Fibroblast of lung (primary cell): Measurements from ENCODE around the gene ASXL2. TPM values are rescaled to one million over a fixed set of nuclear protein-coding genes. Genes with fewer than 3 reads are reported as not detected.
"Not testable (repeated sequence)": the region's sequence is repeated elsewhere in the genome, so short reads cannot be mapped to it uniquely, and the experiment has no call there.

Experiments used
- DNase-seq, 2 donors: peaks; one replicate each; pipeline versions ENCODE4 v3.0.0 to v3.0.0-alpha.2; 2010; ENCODE audit warnings: low read depth in 2 of 2
- H2AFZ ChIP-seq: 2 replicates; pipeline ENCODE4 v1.5.1; 2012; ENCODE audit warnings: low read length, control low read depth, inconsistent platforms
- H3K27ac ChIP-seq: 2 replicates; pipeline ENCODE4 v1.5.1; 2011; ENCODE audit warnings: low read length, control low read depth; ENCODE audit not compliant: insufficient read depth
- H3K27me3 ChIP-seq: 2 replicates; pipeline ENCODE4 v1.5.1; 2011; ENCODE audit warnings: mild to moderate bottlenecking, low read length; ENCODE audit not compliant: control insufficient read depth, insufficient read depth
- H3K36me3 ChIP-seq: 2 replicates; pipeline ENCODE4 v1.5.1; 2011; ENCODE audit warnings: low read length; ENCODE audit not compliant: control insufficient read depth, insufficient read depth
- H3K4me1 ChIP-seq: 2 replicates; pipeline ENCODE4 v1.5.1; 2011; ENCODE audit warnings: low read length; ENCODE audit not compliant: control insufficient read depth, insufficient read depth; ENCODE audit errors: extremely low read depth
- H3K4me2 ChIP-seq: 2 replicates; pipeline ENCODE4 v1.5.1; 2011; ENCODE audit warnings: low read length, control low read depth; ENCODE audit not compliant: insufficient read depth; ENCODE audit errors: extremely low read depth
- H3K4me3 ChIP-seq, 4 experiments: fragments of 200-600 bp in 1 of 4; sonication (generic) in 1 of 4; replicated peaks in 1 of 4; 2 replicates each; pipeline ENCODE4 v1.5.1; 2011 to 2016; ENCODE audit warnings: low read length in 4 of 4, low read depth in 3 of 4, mild to moderate bottlenecking in 3 of 4, control low read depth in 2 of 4, inconsistent platforms in 1 of 4, mixed read lengths in 1 of 4; ENCODE audit not compliant: insufficient read depth in 1 of 4; ENCODE audit errors: control extremely low read depth in 1 of 4
- H3K79me2 ChIP-seq: 2 replicates; pipeline ENCODE4 v1.5.1; 2012; ENCODE audit warnings: mild to moderate bottlenecking, low read length, inconsistent platforms; ENCODE audit not compliant: control insufficient read depth, insufficient read depth
- H3K9ac ChIP-seq: 2 replicates; pipeline ENCODE4 v1.5.1; 2011; ENCODE audit warnings: mild to moderate bottlenecking, low read length, control low read depth; ENCODE audit not compliant: insufficient read depth
- H3K9me3 ChIP-seq: 2 replicates; pipeline ENCODE4 v1.5.1; 2012; ENCODE audit warnings: low read depth, low read length; ENCODE audit not compliant: control insufficient read depth, insufficient read depth
- H4K20me1 ChIP-seq: 2 replicates; pipeline ENCODE4 v1.5.1; 2011; ENCODE audit warnings: low read length; ENCODE audit not compliant: control insufficient read depth, insufficient read depth; ENCODE audit errors: extremely low read depth
- EZH2 ChIP-seq: IDR thresholded peaks from 2 replicates; pipeline ENCODE4 v1.5.1; 2012; ENCODE audit warnings: low read length, control low read depth, mild to moderate bottlenecking; ENCODE audit errors: missing control alignments
- polyA plus RNA-seq, 2 donors: library from polyadenylated mRNA; depleted of rRNA in 1 of 2; stranded (reverse) in 1 of 2; unstranded in 1 of 2; fragments of >200 nt; gene quantifications; 2 replicates each; pipeline ENCODE4 v1.2.1, GENCODE V29; 2011 to 2012; ENCODE audit warnings: missing spikeins in 1 of 2
- total RNA-seq: library from RNA; depleted of rRNA; stranded (reverse); fragments of >200 nt; gene quantifications from 2 replicates; pipeline ENCODE4 v1.2.1, GENCODE V29; 2014
- TF ChIP-seq, protein P1 (sequence below), 2 donors: IDR thresholded peaks in 1 of 2; conservative IDR thresholded peaks in 1 of 2; 1 replicate in 1 of 2; 2 replicates in 1 of 2; pipeline ENCODE4 v1.5.1; 2011 to 2012; ENCODE audit warnings: low read length in 2 of 2, control low read depth in 1 of 2, inconsistent platforms in 1 of 2, low read depth in 1 of 2, mild to moderate bottlenecking in 1 of 2

ASXL2 gene
- total and polyA plus RNA-seq, 2 donors (not counting 1 experiment from before 2014, with no cell fraction given): 5.9 to 16.6 TPM

DNA sequence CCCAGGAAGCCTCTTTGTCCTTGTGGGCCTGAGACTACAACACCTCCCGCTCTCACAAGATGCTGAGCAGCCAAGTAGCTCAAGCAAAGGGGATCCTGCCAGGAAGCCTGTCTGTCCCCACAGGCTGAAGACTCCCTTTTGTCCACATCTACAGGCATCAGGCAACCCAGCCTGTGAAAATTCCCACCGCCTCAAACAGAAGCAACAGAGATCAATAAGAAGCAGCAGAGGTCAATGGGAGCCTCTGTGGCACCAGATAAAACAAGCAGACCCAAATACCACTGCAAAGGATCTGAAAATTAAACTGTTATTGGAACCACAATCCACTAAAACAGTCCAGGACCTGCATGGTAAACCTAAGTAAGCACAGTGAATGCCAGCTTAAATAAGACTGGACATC is 48.5 kb downstream of the ASXL2 start:
- H3K36me3 ChIP-seq: no peaks in the 10 kb centered on the region
- DNase-seq: no peak
- H3K4me3 ChIP-seq: no peak overlapping the region
- H3K9ac ChIP-seq: no peak overlapping the region
- H3K27me3 ChIP-seq: no peaks in the 10 kb centered on the region
- no peak for TF ChIP-seq EZH2
- TF ChIP-seq, protein P1, sequence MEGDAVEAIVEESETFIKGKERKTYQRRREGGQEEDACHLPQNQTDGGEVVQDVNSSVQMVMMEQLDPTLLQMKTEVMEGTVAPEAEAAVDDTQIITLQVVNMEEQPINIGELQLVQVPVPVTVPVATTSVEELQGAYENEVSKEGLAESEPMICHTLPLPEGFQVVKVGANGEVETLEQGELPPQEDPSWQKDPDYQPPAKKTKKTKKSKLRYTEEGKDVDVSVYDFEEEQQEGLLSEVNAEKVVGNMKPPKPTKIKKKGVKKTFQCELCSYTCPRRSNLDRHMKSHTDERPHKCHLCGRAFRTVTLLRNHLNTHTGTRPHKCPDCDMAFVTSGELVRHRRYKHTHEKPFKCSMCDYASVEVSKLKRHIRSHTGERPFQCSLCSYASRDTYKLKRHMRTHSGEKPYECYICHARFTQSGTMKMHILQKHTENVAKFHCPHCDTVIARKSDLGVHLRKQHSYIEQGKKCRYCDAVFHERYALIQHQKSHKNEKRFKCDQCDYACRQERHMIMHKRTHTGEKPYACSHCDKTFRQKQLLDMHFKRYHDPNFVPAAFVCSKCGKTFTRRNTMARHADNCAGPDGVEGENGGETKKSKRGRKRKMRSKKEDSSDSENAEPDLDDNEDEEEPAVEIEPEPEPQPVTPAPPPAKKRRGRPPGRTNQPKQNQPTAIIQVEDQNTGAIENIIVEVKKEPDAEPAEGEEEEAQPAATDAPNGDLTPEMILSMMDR (conservative IDR thresholded peaks at IDR 0.05 in 1 of 2, IDR thresholded peaks at IDR 0.05 in 1 of 2; ENCODE audit: low read depth in 1 of 2, low read length in 2 of 2): no peak
- H4K20me1 ChIP-seq: peaks cover 2% of the 10 kb centered on the region
- no peaks in the 10 kb centered on the region for H3K4me1 ChIP-seq
- no peak overlapping the region for H3K4me2 ChIP-seq
- H2AFZ ChIP-seq: no peak overlapping the region
- no peak overlapping the region for H3K27ac ChIP-seq
- no peaks in the 10 kb centered on the region for H3K9me3 ChIP-seq
- H3K79me2 ChIP-seq: no peaks in the 10 kb centered on the region

DNA sequence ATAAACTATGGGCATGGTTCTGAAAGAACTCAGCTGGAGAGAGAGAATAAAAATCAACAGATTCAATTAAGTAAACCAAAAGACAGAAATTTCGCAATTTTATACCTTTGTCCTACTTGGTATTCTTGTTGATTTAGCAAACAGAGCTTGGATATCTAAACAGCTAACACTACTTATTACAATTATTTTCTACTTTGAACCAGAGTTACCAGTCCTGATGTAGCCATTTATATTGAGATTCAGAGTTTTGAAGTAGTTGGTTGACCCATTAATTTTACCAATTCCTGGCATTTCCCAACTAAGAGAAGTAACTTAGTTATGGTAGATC is 48.9 kb downstream of the ASXL2 start:
- H3K4me2 ChIP-seq: no peak overlapping the region
- H3K79me2 ChIP-seq: no peaks in the 10 kb centered on the region
- H3K27me3 ChIP-seq: no peaks in the 10 kb centered on the region
- no peak overlapping the region for H3K4me3 ChIP-seq
- H3K36me3 ChIP-seq: no peaks in the 10 kb centered on the region
- H3K27ac ChIP-seq: no peak overlapping the region
- H3K9ac ChIP-seq: no peak overlapping the region
- H4K20me1 ChIP-seq: peaks cover 2% of the 10 kb centered on the region
- H3K4me1 ChIP-seq: no peaks in the 10 kb centered on the region
- peak in 1 of 2 donors; percentile 77 for DNase-seq
- TF ChIP-seq, protein P1 (conservative IDR thresholded peaks at IDR 0.05 in 1 of 2, IDR thresholded peaks at IDR 0.05 in 1 of 2; ENCODE audit: low read depth in 1 of 2, low read length in 2 of 2): no peak
- no peak for TF ChIP-seq EZH2
- no peak overlapping the region for H2AFZ ChIP-seq
- H3K9me3 ChIP-seq: no peaks in the 10 kb centered on the region

DNA sequence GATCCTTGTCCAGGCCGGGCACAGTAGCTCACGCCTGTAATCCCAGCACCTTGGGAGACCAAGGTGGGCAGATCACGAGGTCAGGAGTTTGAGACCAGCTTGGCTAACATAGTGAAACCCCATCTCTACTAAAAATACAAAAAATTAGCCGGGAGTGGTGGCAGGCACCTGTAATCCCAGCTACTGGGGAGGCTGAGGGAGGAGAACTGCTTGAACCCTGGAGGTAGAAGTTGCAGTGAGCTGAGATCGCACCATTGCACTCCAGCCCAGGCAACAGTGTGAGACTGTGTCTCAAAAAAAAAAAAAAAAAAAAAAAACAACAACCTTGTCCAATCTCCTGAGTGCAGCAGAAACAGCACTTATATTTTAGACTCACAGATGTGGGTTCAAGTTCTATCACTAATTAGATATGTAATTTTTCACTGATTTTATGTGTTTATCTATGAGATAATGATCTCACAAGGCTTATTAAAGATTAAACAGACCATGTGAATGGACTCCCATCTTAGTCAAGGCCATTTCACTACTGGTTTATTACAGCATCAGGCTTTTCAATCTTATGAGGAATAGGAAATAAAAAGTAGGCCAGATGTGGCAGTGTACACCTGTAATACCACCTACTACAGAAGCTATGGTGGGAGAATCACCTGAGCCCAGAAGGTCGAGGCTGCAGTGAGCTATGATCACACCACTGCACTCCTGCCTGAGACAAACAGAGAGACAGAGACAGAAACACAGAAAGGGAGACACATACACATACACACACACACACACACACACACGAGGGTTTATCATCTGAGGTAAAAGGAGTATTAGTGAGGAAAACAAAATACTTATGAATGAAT is 49.5 kb downstream of the ASXL2 start:
- not testable (repeated sequence) for H3K27ac ChIP-seq, H3K79me2 ChIP-seq, H4K20me1 ChIP-seq, H3K4me1 ChIP-seq, H3K4me2 ChIP-seq, H3K36me3 ChIP-seq, H2AFZ ChIP-seq, H3K9ac ChIP-seq, H3K9me3 ChIP-seq, DNase-seq, H3K27me3 ChIP-seq, H3K4me3 ChIP-seq
